ENCODE measurements around the gene TM7SF2.
A peak's percentile ranks its signal among the peaks of the same experiment; 100 is the strongest.

DNA sequence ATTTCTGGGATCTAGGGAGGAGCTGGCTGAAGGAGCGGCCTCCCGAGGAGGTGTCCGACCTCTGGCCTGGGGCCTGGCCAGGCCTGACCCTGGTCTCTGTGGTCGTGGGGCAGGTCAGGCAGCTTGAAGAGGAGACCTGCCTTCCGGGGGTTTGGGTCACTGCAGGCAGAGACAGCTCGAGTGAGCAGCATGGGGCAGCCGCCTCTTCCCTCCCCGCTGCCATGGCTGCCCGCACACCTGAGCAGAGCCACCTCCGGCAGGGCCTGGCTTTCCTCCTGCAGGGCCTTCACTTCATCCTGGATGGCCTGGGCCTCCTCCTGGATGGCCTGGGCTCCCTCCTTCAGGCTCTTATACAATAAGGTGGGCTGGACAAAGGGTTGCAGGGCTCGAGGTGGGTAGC is 45.4 kb upstream of the TM7SF2 start:
- TF ChIP-seq MXD4 (CRISPR knock-in tag; IDR thresholded peaks at IDR 0.05; ENCODE audit: borderline replicate concordance) (no peak), TEAD4 (CRISPR knock-in tag; IDR thresholded peaks at IDR 0.05) (no peak), SP1 (CRISPR knock-in tag; conservative IDR thresholded peaks at IDR 0.05) (0 out of 2 replicates have a peak, but pooled peaks have one; percentile 20)
- TF ChIP-seq, protein P1, sequence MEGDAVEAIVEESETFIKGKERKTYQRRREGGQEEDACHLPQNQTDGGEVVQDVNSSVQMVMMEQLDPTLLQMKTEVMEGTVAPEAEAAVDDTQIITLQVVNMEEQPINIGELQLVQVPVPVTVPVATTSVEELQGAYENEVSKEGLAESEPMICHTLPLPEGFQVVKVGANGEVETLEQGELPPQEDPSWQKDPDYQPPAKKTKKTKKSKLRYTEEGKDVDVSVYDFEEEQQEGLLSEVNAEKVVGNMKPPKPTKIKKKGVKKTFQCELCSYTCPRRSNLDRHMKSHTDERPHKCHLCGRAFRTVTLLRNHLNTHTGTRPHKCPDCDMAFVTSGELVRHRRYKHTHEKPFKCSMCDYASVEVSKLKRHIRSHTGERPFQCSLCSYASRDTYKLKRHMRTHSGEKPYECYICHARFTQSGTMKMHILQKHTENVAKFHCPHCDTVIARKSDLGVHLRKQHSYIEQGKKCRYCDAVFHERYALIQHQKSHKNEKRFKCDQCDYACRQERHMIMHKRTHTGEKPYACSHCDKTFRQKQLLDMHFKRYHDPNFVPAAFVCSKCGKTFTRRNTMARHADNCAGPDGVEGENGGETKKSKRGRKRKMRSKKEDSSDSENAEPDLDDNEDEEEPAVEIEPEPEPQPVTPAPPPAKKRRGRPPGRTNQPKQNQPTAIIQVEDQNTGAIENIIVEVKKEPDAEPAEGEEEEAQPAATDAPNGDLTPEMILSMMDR (IDR thresholded peaks at IDR 0.05) = no peak
- TF ChIP-seq, protein P2, sequence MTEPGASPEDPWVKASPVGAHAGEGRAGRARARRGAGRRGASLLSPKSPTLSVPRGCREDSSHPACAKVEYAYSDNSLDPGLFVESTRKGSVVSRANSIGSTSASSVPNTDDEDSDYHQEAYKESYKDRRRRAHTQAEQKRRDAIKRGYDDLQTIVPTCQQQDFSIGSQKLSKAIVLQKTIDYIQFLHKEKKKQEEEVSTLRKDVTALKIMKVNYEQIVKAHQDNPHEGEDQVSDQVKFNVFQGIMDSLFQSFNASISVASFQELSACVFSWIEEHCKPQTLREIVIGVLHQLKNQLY (CRISPR knock-in tag; IDR thresholded peaks at IDR 0.05) = no peak
